NCI-H524 (cell line): ENCODE data around the gene TRIO.

Experiments
- DNase-seq, 2 experiments: peaks; one replicate each; lab custom pipeline; 2025; lab: John Stamatoyannopoulos, UW

The TRIO gene

DNA sequence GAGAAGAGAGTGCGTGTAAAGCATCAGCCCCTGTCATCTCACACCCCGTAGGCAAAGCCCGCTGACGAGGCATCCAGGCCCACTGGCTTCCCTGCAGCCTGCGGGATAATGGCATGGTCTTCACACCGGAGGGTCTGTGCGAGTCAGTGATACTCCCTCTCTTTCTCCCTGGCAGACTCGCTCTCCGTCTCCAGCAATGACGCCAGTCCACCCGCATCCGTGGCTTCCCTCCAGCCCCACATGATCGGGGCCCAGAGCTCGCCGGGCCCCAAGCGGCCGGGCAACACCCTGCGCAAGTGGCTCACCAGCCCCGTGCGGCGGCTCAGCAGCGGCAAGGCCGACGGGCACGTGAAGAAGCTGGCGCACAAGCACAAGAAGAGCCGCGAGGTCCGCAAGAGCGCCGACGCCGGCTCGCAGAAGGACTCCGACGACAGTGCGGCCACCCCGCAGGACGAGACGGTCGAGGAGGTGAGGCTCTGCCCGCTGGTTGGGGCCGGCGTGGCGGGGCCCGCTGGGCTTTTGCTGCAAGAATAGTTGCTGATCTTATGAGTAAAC is 317.8 kb downstream of the TRIO start:
- DNase-seq, result no peak

DNA sequence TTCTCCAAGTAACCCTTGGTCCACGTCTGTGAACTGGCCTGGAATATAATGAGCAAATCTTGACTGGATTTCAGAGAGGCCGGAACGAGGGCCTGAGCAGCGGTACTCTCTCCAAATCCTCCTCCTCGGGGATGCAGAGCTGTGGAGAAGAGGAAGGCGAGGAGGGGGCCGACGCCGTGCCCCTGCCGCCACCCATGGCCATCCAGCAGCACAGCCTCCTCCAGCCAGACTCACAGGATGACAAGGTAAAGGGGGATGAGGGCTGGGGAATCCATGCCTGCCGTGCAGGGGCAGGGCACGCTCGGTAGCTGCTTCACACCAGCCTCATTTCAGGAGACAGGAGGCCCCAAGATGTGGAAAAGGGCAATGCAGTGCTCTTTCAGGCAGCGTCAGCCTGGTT is 319.5 kb downstream of the TRIO start:
- DNase-seq, result no peak

GRCh38 chr5:14463629-14464028 is 320.5 kb downstream of the TRIO start:
- DNase-seq, result no peak

DNA sequence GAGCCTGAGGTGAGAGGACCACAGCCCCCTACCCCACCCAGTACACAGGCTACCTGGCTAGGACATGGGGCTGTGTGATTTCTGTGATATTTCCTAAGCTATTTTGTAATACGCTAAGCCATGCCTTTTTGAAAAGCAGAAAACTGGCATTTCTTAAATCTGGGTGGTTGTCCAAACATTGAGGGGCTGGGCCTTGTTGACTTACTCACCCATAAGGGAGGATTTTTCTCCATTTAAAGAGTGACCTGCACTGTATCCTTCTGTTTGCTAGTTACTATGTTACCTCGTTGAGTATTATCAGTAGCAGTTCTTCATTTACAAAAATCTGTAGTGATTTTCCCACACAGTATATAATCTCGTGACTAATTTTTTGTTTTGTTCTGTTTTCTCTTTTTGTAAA is 321.0 kb downstream of the TRIO start:
- DNase-seq, result no peak

- peak; percentile 13 to 56 for DNase-seq
These were observed 321.5 kb downstream of the TRIO start for GRCh38 chr5:14464671-14465070.

DNA sequence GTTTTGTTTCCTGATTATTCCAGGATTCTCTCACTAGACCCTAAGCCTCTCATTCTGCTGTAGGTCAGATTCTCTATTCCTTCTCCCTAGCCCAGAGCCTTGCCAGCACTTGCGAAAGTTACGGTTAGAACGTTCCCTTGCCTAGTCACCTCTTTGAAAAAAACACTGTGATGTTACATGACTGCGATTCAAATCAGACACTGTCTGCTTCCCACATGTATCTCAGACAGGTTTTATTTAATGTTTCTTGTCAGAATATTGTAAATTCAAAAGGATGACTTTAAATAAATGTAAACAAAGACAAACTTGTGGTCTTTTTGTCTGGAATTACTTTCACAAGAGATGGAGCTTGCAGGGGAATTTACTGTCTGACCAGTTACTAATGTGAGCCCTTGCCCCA is 322.0 kb downstream of the TRIO start:
- DNase-seq, result no peak

DNA sequence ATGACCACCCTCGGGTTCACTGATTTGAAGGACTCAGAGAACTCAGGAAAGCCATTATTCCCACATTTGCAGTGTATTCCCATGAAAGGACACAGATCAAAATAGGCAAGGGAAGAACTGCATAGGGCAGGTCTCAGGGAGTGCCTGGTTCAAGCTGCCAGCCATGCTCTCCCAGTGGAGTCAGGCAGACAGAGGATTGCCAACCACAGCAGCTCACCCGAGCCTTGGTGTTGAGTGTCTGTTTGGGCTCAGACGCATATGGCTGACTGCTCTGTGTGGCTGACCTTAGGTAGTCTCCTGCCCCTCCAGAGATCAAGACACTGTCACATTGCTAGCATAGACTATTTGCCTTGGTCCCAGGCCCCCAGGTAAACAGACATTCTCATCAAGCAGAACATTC is 322.6 kb downstream of the TRIO start:
- DNase-seq, result no peak

DNA sequence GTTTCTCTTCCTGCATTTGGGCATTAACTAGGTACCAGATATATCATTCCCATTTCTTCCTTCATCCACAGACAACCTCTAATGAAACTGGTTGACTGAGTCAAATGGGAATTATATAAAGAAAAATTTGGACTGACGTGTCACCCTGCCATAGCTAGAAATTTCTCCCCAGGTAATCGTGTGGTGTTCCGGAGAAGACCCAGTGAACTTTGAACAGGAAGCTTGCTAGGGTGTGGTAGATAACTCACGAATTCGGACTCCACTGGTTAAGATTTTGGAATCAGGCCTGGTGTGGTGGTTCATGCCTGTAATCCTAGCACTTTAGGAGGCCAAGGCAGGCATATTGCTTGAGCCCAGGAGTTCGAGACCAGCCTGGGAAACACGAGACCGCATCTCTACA is 324.1 kb downstream of the TRIO start:
- no peak for DNase-seq

GRCh38 chr5:14467886-14468285 is 324.7 kb downstream of the TRIO start:
- DNase-seq, result no peak

GRCh38 chr5:14469551-14470377 is 326.6 kb downstream of the TRIO start:
- DNase-seq, result no peak

DNA sequence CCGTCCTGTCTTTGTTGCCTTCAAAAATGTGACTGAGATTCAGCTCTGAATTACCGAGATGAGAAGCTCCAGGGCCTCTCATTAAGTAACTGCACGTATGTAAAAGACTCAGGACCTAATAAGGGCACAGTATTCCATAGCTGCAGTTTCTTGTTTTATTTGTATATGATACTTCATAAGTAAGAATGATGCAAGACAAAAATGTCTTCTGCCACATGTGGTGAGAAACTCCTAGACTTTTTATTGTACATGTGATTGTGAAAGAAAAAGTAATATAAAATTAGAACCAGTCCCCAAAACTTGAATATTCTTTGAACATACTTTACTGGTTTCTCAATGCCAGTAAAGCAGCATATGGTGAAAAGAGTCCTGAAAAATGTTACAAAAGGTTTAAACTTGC is 328.4 kb downstream of the TRIO start:
- DNase-seq, result no peak

GRCh38 chr5:14472986-14473567 is 329.9 kb downstream of the TRIO start:
- peak; percentile 11 to 45 for DNase-seq

- no peak for DNase-seq
These were observed 331.9 kb downstream of the TRIO start for GRCh38 chr5:14475045-14475444.

DNA sequence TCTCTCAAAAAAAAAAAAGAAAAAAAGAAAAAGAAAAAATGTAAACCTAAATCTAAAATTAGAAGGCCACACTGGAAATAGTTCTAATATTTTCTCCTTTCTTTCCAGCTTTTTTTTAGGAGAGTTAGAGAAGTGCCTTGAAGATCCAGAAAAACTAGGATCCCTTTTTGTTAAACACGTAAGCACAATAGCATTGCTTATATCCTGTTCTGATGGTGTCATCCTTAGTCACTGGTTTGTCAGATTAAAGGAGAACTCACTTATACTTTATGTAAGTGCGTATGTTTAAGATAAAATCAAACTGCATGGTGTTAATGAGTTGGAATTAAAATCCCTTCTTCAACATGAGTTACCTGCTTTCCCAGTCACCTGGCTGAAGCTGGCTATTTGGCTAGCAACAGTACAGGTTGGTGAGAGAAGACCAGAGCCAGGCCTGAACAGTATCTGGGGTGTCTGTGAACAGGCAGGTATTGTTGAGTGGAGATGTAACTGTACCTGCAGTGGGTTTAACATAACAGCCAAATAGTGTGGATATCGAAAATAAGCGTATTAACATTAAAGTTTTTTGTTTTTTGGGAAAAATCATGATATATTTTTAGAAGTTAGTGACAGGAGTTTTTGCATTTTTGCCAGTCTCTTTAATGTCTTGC is 333.8 kb downstream of the TRIO start:
- DNase-seq, result no peak

DNA sequence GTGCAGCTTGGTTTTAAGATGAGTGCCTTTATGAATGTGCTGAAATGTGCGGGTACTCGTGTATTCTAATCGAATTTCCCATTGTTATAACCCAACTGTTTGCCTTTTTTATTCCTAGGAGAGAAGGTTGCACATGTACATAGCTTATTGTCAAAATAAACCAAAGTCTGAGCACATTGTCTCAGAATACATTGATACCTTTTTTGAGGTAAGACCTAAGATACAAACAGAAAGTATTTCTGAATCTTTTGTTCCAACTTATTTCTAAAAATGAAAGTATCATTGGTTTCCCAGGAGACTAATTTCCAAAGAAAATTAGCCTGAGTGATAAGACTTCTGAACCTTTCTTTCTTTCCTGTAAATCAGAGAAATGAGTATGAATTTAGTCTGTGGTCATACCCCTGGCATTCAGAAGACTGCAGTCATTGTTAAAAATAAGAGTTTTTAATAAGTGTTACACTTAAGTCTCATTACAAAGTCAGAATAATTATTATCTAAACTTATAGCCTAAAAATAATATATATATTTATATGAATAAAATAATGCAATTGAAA is 336.1 kb downstream of the TRIO start:
- no peak for DNase-seq

DNA sequence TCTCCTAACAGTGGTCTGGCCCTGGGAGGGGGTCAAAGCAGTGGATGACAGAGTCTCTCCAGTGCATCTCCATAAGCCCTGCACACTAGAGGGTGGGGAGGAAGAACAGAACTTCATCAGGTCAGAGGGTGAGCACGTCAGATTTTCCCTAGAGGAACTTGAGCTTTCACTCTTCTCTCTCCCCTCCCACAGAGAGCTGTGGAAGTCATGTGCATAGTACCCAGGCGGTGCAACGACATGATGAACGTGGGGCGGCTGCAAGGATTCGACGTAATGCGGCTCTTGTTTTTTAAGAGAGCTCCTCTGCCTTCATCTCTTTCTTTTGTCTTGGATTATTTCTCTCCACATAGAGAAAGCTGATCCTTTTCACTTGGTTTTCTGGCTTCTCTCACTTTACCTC is 338.2 kb downstream of the TRIO start:
- DNase-seq, result no peak

DNA sequence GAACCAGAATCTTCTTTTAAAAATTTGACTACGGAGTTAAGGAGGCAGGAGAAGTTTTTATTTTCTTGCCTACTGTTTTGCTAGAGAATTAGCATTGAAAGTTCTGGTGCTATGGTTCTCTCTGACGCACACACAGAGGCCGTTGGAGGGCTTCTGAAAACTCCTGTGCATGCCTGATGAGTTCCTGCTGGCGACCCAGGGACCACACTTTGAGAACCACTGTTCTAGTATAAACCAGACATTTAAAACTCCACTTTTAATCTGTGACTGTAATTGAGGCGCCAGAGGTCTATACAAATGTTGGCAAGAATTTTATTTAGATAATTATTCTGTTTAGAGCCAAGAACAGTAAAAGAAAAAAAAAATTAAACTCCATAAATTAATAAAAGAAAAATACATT is 338.9 kb downstream of the TRIO start:
- no peak for DNase-seq

DNA sequence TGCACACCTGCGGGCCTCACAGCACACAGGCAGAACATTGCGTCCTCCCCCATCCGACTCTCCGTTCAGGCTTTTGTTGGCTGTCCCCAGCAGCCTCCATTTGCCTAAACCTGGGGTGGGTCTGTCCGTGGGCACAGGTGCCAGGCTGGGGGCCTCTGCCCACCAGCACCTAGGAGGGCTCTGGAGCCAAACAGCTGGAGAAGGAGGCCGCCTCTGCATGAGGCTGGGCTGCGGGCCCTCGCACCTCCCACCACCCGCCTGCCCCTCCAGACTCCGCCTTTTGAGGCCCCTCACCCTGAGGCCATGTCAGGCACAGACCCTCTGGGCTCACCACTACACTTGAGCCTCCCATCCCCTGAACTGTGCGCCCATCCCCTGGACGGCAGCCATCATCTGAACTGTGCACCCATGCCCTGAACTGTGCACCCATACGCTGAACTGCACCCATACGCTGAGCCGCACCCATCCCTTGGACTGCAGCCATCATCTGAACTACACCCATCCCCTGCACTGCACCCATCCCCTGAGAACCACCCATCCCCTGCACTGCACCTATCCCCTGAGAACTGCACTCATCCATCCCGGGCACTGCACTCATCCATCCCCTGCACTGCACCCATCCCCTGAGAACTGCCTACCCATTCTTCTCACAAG is 340.5 kb downstream of the TRIO start:
- no peak for DNase-seq

DNA sequence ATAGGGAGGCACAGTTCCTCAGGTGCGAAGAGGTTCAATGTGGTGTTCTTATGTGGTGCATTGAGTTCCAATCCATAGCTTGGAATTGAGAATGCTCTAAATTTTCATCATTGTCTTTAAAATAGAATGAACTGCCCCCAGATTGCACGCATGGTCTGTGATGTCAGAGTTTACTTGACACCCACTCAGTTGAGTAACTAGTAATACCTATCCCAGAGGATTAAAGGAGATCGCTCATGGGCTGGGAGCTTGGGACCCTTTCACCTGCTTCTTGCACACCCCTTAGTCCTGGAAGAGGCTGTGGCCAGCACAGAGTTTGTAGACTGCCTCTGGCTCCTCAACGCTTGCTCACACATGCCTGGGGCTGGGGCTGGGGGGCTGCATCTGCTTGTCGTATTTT is 343.3 kb downstream of the TRIO start:
- no peak for DNase-seq

DNA sequence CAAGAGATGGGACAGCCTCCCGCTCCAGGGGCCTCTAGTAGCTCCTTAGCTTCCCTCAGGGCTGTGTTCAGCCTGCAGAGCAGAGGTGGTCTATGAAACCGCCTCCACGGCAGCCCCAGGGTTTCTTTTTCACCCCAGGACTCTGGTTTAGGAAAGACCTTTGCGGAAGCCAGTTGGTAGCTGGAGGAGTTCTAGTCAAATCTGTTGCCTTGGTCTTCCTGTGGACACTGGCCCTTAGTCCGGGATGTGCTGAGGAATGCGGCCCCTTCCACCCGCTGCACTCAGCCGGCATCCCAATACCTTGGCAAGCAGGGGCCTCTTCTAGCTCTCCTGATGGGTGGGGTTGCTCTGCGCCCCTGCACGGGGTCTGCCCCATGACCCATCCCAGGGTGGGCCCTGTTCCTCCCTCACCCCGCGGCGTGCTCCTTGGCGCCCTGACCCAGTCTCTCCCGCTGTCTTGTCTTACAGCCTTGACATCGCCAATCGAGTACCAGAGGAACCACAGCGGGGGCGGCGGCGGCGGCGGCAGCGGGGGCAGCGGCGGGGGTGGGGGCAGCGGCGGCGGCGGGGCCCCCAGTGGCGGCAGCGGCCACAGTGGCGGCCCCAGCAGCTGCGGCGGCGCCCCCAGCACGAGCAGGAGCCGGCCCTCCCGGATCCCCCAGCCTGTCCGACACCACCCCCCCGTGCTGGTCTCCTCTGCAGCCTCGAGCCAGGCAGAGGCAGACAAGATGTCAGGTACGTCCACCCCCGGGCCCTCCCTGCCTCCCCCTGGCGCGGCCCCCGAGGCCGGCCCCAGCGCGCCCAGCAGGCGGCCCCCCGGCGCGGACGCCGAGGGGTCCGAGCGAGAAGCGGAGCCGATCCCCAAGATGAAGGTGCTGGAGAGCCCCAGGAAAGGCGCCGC is 344.1 kb downstream of the TRIO start:
- DNase-seq, result no peak

DNA sequence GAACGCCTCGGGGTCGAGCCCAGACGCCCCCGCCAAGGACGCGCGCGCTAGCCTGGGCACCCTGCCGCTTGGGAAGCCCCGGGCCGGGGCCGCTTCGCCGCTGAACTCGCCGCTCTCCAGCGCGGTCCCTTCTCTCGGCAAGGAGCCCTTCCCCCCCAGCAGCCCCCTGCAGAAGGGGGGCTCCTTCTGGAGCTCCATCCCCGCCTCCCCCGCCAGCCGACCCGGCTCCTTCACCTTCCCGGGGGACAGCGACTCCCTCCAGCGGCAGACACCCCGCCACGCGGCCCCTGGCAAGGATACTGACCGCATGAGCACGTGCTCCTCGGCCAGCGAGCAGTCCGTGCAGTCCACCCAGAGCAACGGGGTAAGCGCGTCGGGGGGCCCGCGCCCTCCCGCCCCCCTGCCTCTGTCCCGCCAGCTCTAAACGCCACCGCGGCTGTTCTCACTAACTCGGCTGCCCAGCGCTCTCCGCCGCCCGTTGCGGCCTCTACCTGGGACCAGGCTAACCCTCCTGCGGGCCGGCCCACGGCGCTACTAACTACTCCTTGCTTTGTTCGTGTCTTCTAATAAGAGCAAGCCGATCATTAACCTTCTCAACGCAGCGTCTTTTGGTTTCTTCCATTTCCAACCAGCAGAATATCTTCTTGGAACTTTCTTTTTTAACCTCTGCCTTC is 344.9 kb downstream of the TRIO start:
- DNase-seq, result no peak
